Endothelial cell of umbilical vein (primary cell): ENCODE results near the gene SAMD7.

ENCODE experiments used
- POLR2AphosphoS5 ChIP-seq: IDR thresholded peaks from 2 replicates; pipeline ENCODE4 v1.6.1; 2012; ENCODE audit warnings: low read depth, mild to moderate bottlenecking, control low read depth, low read length, moderate library complexity; ENCODE audit not compliant: insufficient read depth
- TF ChIP-seq, protein P1 (sequence below), 2 donors: IDR thresholded peaks; 1 replicate in 1 of 2; 2 replicates in 1 of 2; pipeline ENCODE4 v1.5.1; 2011; ENCODE audit warnings: low read length in 2 of 2, mild to moderate bottlenecking in 2 of 2, moderate library complexity in 2 of 2, control low read depth in 1 of 2, inconsistent platforms in 1 of 2, low read depth in 1 of 2; ENCODE audit not compliant: insufficient read depth in 1 of 2; ENCODE audit errors: extremely low read depth in 1 of 2
- TF ChIP-seq, protein P2 (sequence below): IDR thresholded peaks from 2 replicates; pipeline ENCODE4 v1.6.1; 2011; ENCODE audit not compliant: insufficient read depth, insufficient read length

DNA sequence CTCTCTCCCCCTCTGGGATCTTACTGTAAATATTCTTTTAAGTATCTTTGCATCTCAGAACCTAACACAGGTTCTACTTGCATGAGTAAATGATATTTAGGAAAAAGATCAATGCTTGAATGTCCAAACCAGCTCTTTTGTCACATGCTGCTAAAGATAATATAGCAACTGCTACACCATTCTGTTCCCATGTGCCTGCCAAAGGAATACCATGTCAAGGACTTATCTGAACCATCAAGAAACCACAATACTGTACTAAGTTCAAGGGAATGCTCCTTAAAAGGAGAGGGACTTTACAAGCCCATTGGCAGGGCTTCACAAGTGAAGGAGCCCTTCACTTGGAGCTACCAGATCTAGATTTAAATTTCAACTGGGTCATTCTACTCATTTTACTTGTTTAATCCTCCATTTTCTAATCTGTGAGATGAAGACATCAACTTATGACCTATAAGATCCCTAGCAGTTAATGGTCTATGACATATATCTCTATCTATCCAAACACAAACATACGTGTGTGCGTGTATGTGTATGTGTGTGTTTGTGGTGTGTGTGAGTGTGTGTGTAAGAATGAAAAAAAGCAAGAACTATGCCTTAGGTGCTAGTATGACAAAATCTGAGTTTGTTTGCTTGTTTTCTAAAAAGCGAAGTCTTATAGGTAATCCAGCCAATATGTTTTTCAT, 42.2 kb downstream of the SAMD7 start:
- TF ChIP-seq, protein P1, sequence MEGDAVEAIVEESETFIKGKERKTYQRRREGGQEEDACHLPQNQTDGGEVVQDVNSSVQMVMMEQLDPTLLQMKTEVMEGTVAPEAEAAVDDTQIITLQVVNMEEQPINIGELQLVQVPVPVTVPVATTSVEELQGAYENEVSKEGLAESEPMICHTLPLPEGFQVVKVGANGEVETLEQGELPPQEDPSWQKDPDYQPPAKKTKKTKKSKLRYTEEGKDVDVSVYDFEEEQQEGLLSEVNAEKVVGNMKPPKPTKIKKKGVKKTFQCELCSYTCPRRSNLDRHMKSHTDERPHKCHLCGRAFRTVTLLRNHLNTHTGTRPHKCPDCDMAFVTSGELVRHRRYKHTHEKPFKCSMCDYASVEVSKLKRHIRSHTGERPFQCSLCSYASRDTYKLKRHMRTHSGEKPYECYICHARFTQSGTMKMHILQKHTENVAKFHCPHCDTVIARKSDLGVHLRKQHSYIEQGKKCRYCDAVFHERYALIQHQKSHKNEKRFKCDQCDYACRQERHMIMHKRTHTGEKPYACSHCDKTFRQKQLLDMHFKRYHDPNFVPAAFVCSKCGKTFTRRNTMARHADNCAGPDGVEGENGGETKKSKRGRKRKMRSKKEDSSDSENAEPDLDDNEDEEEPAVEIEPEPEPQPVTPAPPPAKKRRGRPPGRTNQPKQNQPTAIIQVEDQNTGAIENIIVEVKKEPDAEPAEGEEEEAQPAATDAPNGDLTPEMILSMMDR (IDR thresholded peaks at IDR 0.05; ENCODE audit: extremely low read depth in 1 of 2, insufficient read depth in 1 of 2, low read depth in 1 of 2, low read length in 2 of 2), result no peak
- TF ChIP-seq, protein P2, sequence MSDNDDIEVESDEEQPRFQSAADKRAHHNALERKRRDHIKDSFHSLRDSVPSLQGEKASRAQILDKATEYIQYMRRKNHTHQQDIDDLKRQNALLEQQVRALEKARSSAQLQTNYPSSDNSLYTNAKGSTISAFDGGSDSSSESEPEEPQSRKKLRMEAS, result no peak
- TF ChIP-seq POLR2AphosphoS5, result no peak
